Activated CD4-positive, alpha-beta memory T cell treated with anti-CD3 and anti-CD28 coated beads for 36 hours (primary cell): Measurements from ENCODE around the gene MX1. TPM values are rescaled to one million over a fixed set of nuclear protein-coding genes. Genes with fewer than 3 reads are reported as not detected.

Experiments used
- CTCF ChIA-PET: fragments of 350-600 bp; sonication (Branson Sonifier 250); formaldehyde crosslinking; loops from one replicate; lab custom pipeline; 2021; ENCODE audit warnings: antibody characterized with exemption, inconsistent platforms; lab: Charles Lee
- POLR2A ChIA-PET: fragments of 350-600 bp; sonication (Branson Sonifier 250); formaldehyde crosslinking; loops from one replicate; lab custom pipeline; 2021; ENCODE audit warnings: antibody characterized with exemption; lab: Charles Lee
- DNase-seq: peaks from one replicate; pipeline ENCODE4 v3.0.0-alpha.2; 2020
- H3K27ac Mint-ChIP-seq: one replicate; pipeline ENCODE4 v1.8.0; 2021; ENCODE audit warnings: mixed read lengths
- H3K27me3 Mint-ChIP-seq: one replicate; pipeline ENCODE4 v1.8.0; 2021; ENCODE audit warnings: mixed read lengths
- H3K36me3 Mint-ChIP-seq: one replicate; pipeline ENCODE4 v1.8.0; 2021; ENCODE audit warnings: mixed read lengths
- H3K4me1 Mint-ChIP-seq: one replicate; pipeline ENCODE4 v1.8.0; 2021; ENCODE audit warnings: low read depth, mixed read lengths
- H3K4me3 Mint-ChIP-seq: one replicate; pipeline ENCODE4 v1.8.0; 2021; ENCODE audit warnings: mild to moderate bottlenecking, mixed read lengths
- H3K9me3 Mint-ChIP-seq: one replicate; pipeline ENCODE4 v1.8.0; 2021; ENCODE audit warnings: mixed read lengths
- intact Hi-C: fragments of 100-400 bp; cut with micrococcal nuclease; formaldehyde crosslinking; loops from one replicate; pipeline ENCODE4 v1.15.1; 2023
- total RNA-seq, 2 experiments: library from RNA; stranded (reverse); gene quantifications; one replicate each; pipeline ENCODE4 v1.2.3, GENCODE V29; 2021

Gene MX1, protein sequence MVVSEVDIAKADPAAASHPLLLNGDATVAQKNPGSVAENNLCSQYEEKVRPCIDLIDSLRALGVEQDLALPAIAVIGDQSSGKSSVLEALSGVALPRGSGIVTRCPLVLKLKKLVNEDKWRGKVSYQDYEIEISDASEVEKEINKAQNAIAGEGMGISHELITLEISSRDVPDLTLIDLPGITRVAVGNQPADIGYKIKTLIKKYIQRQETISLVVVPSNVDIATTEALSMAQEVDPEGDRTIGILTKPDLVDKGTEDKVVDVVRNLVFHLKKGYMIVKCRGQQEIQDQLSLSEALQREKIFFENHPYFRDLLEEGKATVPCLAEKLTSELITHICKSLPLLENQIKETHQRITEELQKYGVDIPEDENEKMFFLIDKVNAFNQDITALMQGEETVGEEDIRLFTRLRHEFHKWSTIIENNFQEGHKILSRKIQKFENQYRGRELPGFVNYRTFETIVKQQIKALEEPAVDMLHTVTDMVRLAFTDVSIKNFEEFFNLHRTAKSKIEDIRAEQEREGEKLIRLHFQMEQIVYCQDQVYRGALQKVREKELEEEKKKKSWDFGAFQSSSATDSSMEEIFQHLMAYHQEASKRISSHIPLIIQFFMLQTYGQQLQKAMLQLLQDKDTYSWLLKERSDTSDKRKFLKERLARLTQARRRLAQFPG
- 100 to 1,000 TPM; 106 TPM for total RNA-seq

DNA sequence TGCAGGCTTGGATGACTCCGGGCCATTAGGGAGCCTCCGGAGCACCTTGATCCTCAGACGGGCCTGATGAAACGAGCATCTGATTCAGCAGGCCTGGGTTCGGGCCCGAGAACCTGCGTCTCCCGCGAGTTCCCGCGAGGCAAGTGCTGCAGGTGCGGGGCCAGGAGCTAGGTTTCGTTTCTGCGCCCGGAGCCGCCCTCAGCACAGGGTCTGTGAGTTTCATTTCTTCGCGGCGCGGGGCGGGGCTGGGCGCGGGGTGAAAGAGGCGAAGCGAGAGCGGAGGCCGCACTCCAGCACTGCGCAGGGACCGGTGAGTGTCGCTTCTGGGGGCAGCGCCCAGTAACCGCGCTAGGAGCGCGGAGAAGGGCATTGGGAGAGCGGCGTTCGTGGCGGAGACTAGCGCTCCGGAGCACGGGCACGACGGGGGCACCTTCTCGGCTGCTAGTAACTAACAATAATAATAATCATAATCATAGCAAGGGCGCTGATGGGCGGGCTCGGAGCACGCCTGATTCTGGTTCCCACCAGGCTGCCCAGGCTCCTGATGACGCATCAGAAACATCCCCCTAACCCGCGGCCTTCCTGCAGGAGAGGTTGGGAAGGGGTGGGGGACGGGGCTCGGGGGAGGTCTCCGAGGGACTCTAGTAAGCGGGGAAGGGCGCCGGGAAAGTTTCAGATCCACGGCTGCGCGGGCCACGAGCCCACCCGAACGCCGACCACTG is at the start of gene MX1:
MX1 (plus strand) TSS at position 286 of the 722 bp plus-strand sequence. CDS start 5,832 bp downstream, outside the sequence.
- peak within 1 kb of the TSS; percentile 87 for H3K27ac Mint-ChIP-seq
- intact Hi-C loops: loop anchor here (1.0 kb wide), 1 partner anchor 64 kb away; the partner anchor contains the start of gene MX2
- H3K4me3 Mint-ChIP-seq: peak within 1 kb of the TSS; percentile 92
- peak; percentile 93 for DNase-seq
- no peaks in the 10 kb centered on the region for H3K9me3 Mint-ChIP-seq
- peaks cover 21% of the 10 kb centered on the region for H3K36me3 Mint-ChIP-seq
- H3K27me3 Mint-ChIP-seq: no peaks in the 10 kb centered on the region
- H3K4me1 Mint-ChIP-seq: peaks cover 27% of the 10 kb centered on the region
- CTCF ChIA-PET: no interaction called here
- POLR2A ChIA-PET: interaction anchor here (1.1 to 1.2 kb wide), 2 partner anchors 8 to 57 kb away, joined by 3 read pairs; no protein-coding TSS in a partner anchor

DNA sequence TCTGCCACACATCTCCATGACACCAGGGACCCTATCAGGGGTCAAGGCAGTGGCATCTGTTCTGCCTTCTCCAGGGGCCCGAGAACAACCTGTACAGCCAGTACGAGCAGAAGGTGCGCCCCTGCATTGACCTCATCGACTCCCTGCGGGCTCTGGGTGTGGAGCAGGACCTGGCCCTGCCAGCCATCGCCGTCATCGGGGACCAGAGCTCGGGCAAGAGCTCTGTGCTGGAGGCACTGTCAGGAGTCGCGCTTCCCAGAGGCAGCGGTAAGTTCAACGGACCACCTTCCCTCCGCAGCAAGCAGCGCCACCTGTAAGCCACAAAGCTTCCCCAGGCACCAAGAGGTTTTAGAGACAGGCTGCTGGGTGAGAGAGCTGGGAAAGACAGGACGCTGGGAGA is 48.3 kb upstream of the MX1 start:
- DNase-seq: no peak
- no peaks in the 10 kb centered on the region for H3K27me3 Mint-ChIP-seq
- H3K27ac Mint-ChIP-seq: no peak overlapping the region
- intact Hi-C loops: no loop called here
- peaks cover 21% of the 10 kb centered on the region for H3K36me3 Mint-ChIP-seq
- H3K4me1 Mint-ChIP-seq: peaks cover 5% of the 10 kb centered on the region
- POLR2A ChIA-PET: no interaction called here
- no peaks in the 10 kb centered on the region for H3K9me3 Mint-ChIP-seq
- CTCF ChIA-PET: no interaction called here
- H3K4me3 Mint-ChIP-seq: no peak overlapping the region

DNA sequence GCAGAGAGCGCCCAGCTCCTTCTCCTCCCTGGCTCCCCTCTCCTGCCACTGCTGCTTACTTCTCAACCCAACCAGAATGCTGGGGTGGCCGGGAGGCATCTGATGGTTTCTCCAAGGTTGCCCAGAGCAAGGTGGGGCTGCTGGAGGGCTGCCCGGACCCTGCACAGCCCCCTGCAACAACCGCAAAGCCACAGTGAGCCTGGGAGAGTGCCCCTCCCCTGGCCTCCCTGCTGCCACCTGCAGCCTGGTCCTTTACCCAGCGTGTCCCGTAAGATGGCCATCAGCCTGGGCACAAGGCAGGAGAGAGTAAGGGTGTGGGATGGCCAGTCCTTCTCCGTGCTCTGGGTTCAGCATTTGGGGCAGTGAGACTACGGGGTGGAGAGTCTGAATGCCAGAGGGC is 47.2 kb upstream of the MX1 start:
- intact Hi-C loops: no loop called here

DNA sequence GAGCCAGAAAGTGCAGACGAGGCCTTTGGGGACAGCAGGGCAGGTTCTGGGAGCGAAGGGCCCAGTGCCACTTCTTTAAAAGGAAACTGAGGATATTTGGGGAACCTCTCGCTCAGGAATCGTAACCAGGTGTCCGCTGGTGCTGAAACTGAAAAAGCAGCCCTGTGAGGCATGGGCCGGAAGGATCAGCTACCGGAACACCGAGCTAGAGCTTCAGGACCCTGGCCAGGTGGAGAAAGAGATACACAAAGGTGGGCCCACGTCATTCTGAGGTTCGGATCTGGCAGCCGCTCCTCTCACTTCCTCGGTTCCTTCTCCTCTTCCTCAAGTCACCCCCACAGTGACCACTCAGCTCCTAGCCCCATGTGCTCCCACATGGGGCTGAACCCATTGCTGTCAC is 46.1 kb upstream of the MX1 start:
- H3K27me3 Mint-ChIP-seq: no peaks in the 10 kb centered on the region
- peaks cover 3% of the 10 kb centered on the region for H3K4me1 Mint-ChIP-seq
- no peaks in the 10 kb centered on the region for H3K9me3 Mint-ChIP-seq
- ChIA-PET POLR2A (no interaction called here), CTCF (no interaction called here)
- H3K27ac Mint-ChIP-seq: no peak overlapping the region
- no peak for DNase-seq
- H3K4me3 Mint-ChIP-seq: no peak overlapping the region
- peaks cover 22% of the 10 kb centered on the region for H3K36me3 Mint-ChIP-seq
- intact Hi-C loops: no loop called here

More for the DNA sequence above, 47.2 kb upstream of the MX1 start:
- H3K9me3 Mint-ChIP-seq: no peaks in the 10 kb centered on the region
- POLR2A ChIA-PET: no interaction called here
- DNase-seq: no peak
- no peak overlapping the region for H3K4me3 Mint-ChIP-seq
- H3K36me3 Mint-ChIP-seq: peaks cover 22% of the 10 kb centered on the region
- CTCF ChIA-PET: no interaction called here
- no peak overlapping the region for H3K27ac Mint-ChIP-seq
- H3K4me1 Mint-ChIP-seq: peaks cover 5% of the 10 kb centered on the region
- H3K27me3 Mint-ChIP-seq: no peaks in the 10 kb centered on the region

DNA sequence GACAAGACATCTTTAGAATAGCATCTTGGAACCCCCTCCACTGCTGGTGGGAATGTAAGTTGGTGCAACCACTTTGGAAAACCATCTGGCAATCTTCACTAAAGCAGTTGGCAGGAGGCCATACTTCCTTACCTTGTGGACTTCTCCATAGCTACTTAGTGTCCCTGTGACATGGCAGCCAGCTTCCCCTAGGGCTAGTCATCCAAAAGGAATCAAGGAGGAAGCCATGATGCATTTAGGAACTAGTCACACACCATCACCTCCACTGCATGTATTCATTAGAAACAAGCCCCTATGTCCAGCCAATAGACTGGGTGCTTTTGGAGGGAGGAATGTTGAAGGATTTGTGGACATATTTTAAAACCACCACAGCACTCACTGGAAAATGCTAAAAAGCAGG is 44.3 kb upstream of the MX1 start:
- Mint-ChIP-seq H3K36me3 (peaks cover 28% of the 10 kb centered on the region), H3K27me3 (no peaks in the 10 kb centered on the region), H3K9me3 (no peaks in the 10 kb centered on the region), H3K4me3 (no peak overlapping the region), H3K4me1 (no peaks in the 10 kb centered on the region), H3K27ac (no peak overlapping the region)
- no peak for DNase-seq
- CTCF ChIA-PET: no interaction called here
- intact Hi-C loops: no loop called here
- POLR2A ChIA-PET: no interaction called here

DNA sequence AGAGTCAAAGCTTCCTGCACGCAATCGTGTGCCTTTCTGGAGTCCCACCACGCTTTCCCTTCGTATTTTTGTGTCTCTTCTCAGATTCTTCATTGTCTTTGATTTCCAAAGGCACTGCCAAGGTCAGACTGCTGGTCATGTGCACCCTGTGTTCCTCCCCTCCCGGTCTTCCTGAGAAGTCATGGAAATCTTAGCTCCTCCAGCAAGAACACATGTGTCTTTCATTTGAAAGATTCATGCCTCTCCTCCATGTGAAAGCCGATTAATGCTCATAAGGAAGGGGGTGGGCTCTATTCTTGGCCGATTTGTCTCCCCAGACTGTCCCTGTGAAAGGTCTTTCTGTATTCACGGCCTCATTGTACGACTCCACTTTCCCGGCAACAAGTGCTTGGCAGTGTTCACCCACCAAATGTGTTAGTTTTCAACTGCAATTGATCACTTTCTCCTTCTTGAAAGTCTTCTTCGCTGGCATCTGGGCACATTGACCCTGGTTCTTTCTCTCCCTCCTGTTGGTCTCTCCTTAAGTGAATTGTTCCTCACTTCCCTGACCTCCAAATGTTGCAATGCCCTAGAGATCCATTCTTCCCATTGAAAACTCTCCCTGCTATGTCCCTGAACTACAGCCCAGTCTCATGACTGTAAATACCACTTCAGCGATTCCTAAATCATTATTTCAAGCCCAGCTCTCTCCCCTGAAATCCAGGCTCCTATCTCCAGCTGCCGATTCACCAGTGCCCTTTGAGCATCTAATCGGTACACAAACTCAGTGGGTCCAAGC is 38.8 kb upstream of the MX1 start:
- POLR2A ChIA-PET: no interaction called here

DNA sequence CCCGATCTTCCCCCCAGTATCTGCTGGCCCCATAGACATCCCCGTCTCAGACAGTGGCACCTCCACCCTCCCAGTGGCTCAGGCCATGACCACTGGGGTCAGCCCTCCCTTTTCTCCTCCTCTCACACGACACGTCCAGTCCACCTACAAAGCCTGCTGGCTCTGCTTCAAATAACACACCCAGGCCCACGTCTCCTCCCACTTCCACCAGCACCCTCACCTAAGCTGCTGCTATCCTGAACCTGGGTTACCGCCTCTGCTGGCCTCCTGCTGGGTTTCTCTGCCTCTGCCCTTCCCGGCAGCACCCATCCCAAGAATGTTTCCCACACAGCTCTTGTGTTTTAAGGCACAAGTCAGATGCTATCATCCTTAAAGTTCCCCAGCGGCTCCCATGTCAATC is 38.2 kb upstream of the MX1 start:
- Mint-ChIP-seq H3K36me3 (peaks cover 11% of the 10 kb centered on the region), H3K27ac (no peak overlapping the region), H3K4me3 (no peak overlapping the region), H3K4me1 (no peaks in the 10 kb centered on the region), H3K9me3 (no peaks in the 10 kb centered on the region), H3K27me3 (no peaks in the 10 kb centered on the region)
- CTCF ChIA-PET: no interaction called here
- POLR2A ChIA-PET: no interaction called here
- intact Hi-C loops: no loop called here
- no peak for DNase-seq

More for the DNA sequence above, 38.8 kb upstream of the MX1 start:
- peaks cover 14% of the 10 kb centered on the region for H3K36me3 Mint-ChIP-seq
- intact Hi-C loops: no loop called here
- H3K27me3 Mint-ChIP-seq: no peaks in the 10 kb centered on the region
- no peak for DNase-seq
- no peaks in the 10 kb centered on the region for H3K4me1 Mint-ChIP-seq
- no peaks in the 10 kb centered on the region for H3K9me3 Mint-ChIP-seq
- H3K27ac Mint-ChIP-seq: no peak overlapping the region
- CTCF ChIA-PET: no interaction called here
- no peak overlapping the region for H3K4me3 Mint-ChIP-seq

DNA sequence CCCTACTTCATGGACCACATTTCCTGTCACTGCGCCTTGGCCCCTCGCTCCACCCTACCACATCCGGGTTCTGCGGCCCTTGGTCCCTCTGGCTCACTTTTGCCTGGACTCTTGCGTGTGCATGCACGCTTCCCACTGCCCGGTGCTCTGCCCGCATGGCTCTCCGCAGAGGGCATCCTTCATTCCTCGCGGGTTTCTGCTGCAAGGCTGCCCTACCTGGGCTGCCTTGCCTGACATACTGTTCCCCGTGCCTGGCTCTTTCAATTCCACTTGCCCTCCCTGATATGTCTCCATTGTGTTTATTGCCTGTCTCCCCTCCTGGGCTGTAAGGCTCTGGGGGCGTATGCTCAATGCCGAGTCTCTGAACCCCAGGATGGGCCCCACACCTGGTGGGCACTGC is 37.8 kb upstream of the MX1 start:
- intact Hi-C loops: no loop called here
- H3K27ac Mint-ChIP-seq: no peak overlapping the region
- H3K9me3 Mint-ChIP-seq: no peaks in the 10 kb centered on the region
- peaks cover 12% of the 10 kb centered on the region for H3K36me3 Mint-ChIP-seq
- no peaks in the 10 kb centered on the region for H3K27me3 Mint-ChIP-seq
- H3K4me1 Mint-ChIP-seq: no peaks in the 10 kb centered on the region
- H3K4me3 Mint-ChIP-seq: no peak overlapping the region
- CTCF ChIA-PET: no interaction called here
- no peak for DNase-seq
- POLR2A ChIA-PET: no interaction called here

DNA sequence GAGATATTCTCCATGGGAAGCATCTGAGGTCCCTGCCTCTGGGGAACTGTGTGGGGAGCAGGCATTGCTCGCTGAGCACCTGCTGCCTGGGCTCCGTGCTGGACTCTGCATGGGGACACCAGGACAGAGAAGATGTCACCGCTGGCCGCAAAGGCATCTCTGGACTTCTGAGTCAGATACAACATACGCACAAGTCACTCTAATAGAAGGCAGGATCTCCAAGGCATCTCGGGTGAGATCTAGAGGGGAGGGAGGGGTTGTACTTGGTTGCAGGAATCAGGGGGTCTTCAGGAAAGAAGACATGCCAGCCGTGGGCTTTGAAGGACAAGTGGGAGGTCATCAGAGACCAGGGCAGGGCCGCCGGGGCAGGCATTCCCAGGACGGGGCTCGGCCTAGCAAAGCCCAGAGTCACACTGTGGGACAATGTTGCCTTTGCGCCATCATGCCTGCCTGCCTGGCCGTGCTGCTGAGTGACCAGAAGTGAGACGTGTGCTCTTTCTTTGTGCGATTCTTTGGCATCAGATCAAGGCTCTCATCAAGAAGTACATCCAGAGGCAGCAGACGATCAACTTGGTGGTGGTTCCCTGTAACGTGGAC is 35.9 kb upstream of the MX1 start:
- POLR2A ChIA-PET: no interaction called here
- no peak overlapping the region for H3K27ac Mint-ChIP-seq
- intact Hi-C loops: no loop called here
- no peak for DNase-seq
- H3K27me3 Mint-ChIP-seq: no peaks in the 10 kb centered on the region
- no peaks in the 10 kb centered on the region for H3K4me1 Mint-ChIP-seq
- peaks cover 14% of the 10 kb centered on the region for H3K36me3 Mint-ChIP-seq
- no peaks in the 10 kb centered on the region for H3K9me3 Mint-ChIP-seq
- CTCF ChIA-PET: no interaction called here
- H3K4me3 Mint-ChIP-seq: no peak overlapping the region

DNA sequence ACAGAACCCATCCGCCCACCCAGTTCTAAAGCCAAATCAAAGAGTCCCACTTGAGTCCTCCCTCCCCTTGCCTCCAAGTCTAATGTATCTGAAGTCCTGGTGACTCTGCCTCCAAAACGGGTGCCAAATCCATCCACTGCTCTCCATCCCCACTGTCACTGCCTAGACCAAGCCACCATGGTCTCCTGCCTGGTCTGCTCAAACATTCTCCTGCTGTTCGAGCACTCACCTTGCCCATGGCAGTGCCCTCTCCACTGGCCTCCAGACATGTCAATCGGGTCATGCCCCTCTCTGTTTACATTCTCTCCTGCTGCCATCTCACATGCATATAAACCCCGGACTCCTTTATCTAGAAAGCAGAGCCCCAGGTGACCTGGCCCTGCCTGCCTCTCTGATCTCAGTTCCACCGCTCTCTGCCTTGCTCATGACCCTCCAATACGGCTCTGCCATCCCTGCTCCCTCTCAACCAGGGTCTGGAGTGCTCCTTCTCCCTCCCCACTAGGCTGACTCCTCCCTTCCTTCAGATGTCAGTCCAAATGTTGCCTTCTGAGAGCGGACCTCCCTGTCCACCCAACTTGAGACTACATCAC is 32.1 kb upstream of the MX1 start:
- no peak overlapping the region for H3K27ac Mint-ChIP-seq
- DNase-seq: no peak
- no peaks in the 10 kb centered on the region for H3K4me1 Mint-ChIP-seq
- ChIA-PET POLR2A (no interaction called here), CTCF (no interaction called here)
- H3K4me3 Mint-ChIP-seq: no peak overlapping the region
- H3K36me3 Mint-ChIP-seq: peaks cover 28% of the 10 kb centered on the region
- intact Hi-C loops: no loop called here
- H3K9me3 Mint-ChIP-seq: no peaks in the 10 kb centered on the region
- no peaks in the 10 kb centered on the region for H3K27me3 Mint-ChIP-seq

DNA sequence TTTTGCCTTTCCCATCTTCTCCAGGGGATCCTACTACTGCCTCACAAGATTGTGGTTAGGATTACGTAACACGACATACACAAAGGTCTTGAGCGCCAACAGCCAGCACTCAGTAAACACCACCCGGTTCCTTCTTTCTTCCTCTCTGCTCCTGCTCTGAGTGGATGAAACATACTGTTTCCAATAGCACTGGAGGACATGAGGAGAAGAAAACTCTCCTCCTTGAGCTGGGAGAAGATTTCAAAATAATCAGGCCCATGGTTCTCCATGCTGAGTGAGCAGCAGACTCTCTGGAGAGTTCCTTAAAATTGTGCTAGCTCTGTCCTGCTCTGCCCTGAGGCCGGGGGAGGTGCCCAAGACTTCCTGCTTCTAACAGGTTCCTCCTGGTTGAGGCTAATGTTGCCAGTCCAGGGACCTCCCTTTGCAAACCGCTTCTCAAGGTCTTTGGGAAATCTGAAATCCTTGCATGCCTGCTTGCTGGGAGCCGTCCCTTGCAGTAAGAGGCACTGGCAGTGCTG is 29.4 kb upstream of the MX1 start:
- H3K36me3 Mint-ChIP-seq: peaks cover 32% of the 10 kb centered on the region
- H3K27ac Mint-ChIP-seq: no peak overlapping the region
- intact Hi-C loops: no loop called here
- ChIA-PET POLR2A (no interaction called here), CTCF (no interaction called here)
- no peaks in the 10 kb centered on the region for H3K9me3 Mint-ChIP-seq
- no peaks in the 10 kb centered on the region for H3K4me1 Mint-ChIP-seq
- H3K27me3 Mint-ChIP-seq: no peaks in the 10 kb centered on the region
- H3K4me3 Mint-ChIP-seq: no peak overlapping the region
- DNase-seq: no peak
